ENCODE measurements around the gene PPP1R2. TPM values are rescaled to one million over a fixed set of nuclear protein-coding genes. Genes with fewer than 3 reads are reported as not detected.
"Not testable (repeated sequence)": the region's sequence is repeated elsewhere in the genome, so short reads cannot be mapped to it uniquely, and the experiment has no call there.

The PPP1R2 gene
- 236 and 248 TPM in 2 replicates for total RNA-seq (2014; rRNA removed; shearing (Covaris generic); ENCODE audit: low replicate concordance)

GRCh38 chr3:195542698-195543499 lies at the start of gene PPP1R2:
TSS of gene PPP1R2 (minus strand) at chr3:195543325. CDS start at chr3:195543025, 300 bp downstream.
- H3K4me2 ChIP-seq (ENCODE audit: low read depth, low read length, poor library complexity, severe bottlenecking), result peak within 1 kb of the TSS; percentile 87
- H3K9me3 ChIP-seq (ENCODE audit: low read length), result no peaks in the 10 kb centered on the region
- peaks cover 44% of the 10 kb centered on the region for H3K4me1 ChIP-seq (ENCODE audit: low read length)
- peak within 1 kb of the TSS; percentile 79 for H3K27ac ChIP-seq (ENCODE audit: low read length)
- peaks cover 34% of the 10 kb centered on the region; the same call in 1 of the 2 replicates for H4K20me1 ChIP-seq (ENCODE audit: insufficient read depth, low read depth, low read length)
- no peaks in the 10 kb centered on the region for H3K27me3 ChIP-seq (ENCODE audit: low read length)
- H3K9me2 ChIP-seq (replicated peaks; ENCODE audit: insufficient read depth, low read length), result no peaks in the 10 kb centered on the region
- H2AFZ ChIP-seq (ENCODE audit: low read length), result peak within 1 kb of the TSS; percentile 69; the same call in 1 of the 2 replicates
- H3K9ac ChIP-seq (ENCODE audit: low read length), result peak within 1 kb of the TSS; percentile 87
- peak within 1 kb of the TSS; percentile 79 for H3K4me3 ChIP-seq (ENCODE audit: low read length)
- H3K36me3 ChIP-seq (ENCODE audit: insufficient read depth, low read length), result no peaks in the 10 kb centered on the region
- peak; percentile 98 for DNase-seq
- peaks cover 52% of the 10 kb centered on the region for H3K79me2 ChIP-seq (ENCODE audit: low read length)

- Histone ChIP-seq H3K9me3 (ENCODE audit: low read length) (no peaks in the 10 kb centered on the region), H4K20me1 (ENCODE audit: insufficient read depth, low read depth, low read length) (no peaks in the 10 kb centered on the region), H3K27ac (ENCODE audit: low read length) (no peak overlapping the region), H3K79me2 (ENCODE audit: low read length) (no peaks in the 10 kb centered on the region), H3K4me3 (ENCODE audit: low read length) (no peak overlapping the region), H3K9ac (ENCODE audit: low read length) (no peak overlapping the region), H3K9me2 (replicated peaks; ENCODE audit: insufficient read depth, low read length) (no peaks in the 10 kb centered on the region), H3K4me2 (ENCODE audit: low read depth, low read length, poor library complexity, severe bottlenecking) (no peak overlapping the region), H2AFZ (ENCODE audit: low read length) (no peak overlapping the region), H3K27me3 (ENCODE audit: low read length) (no peaks in the 10 kb centered on the region), H3K4me1 (ENCODE audit: low read length) (peaks cover 7% of the 10 kb centered on the region), H3K36me3 (ENCODE audit: insufficient read depth, low read length) (no peaks in the 10 kb centered on the region)
- no peak for DNase-seq
Observed at GRCh38 chr3:195591852-195592251, 48.7 kb upstream of the PPP1R2 start.

- H3K4me2 ChIP-seq (ENCODE audit: low read depth, low read length, poor library complexity, severe bottlenecking), result no peak overlapping the region
Observed at GRCh38 chr3:195591220-195591619, 48.1 kb upstream of the PPP1R2 start.

GRCh38 chr3:195590381-195590780 lies 47.3 kb upstream of the PPP1R2 start:
- H3K27me3 ChIP-seq (ENCODE audit: low read length); H3K9me3 ChIP-seq (ENCODE audit: low read length); H4K20me1 ChIP-seq (ENCODE audit: insufficient read depth, low read depth, low read length); H3K9ac ChIP-seq (ENCODE audit: low read length); H3K79me2 ChIP-seq (ENCODE audit: low read length); H3K27ac ChIP-seq (ENCODE audit: low read length); H3K9me2 ChIP-seq (replicated peaks; ENCODE audit: insufficient read depth, low read length); H3K36me3 ChIP-seq (ENCODE audit: insufficient read depth, low read length); H3K4me3 ChIP-seq (ENCODE audit: low read length); H2AFZ ChIP-seq (ENCODE audit: low read length); H3K4me1 ChIP-seq (ENCODE audit: low read length); DNase-seq; H3K4me2 ChIP-seq (ENCODE audit: low read depth, low read length, poor library complexity, severe bottlenecking): not testable (repeated sequence)

More at GRCh38 chr3:195591220-195591619, 48.1 kb upstream of the PPP1R2 start:
- Histone ChIP-seq H3K9me3 (ENCODE audit: low read length) (no peaks in the 10 kb centered on the region), H3K27me3 (ENCODE audit: low read length) (no peaks in the 10 kb centered on the region), H3K27ac (ENCODE audit: low read length) (no peak overlapping the region), H3K9ac (ENCODE audit: low read length) (no peak overlapping the region), H3K4me1 (ENCODE audit: low read length) (peaks cover 7% of the 10 kb centered on the region), H2AFZ (ENCODE audit: low read length) (no peak overlapping the region), H3K79me2 (ENCODE audit: low read length) (no peaks in the 10 kb centered on the region), H3K9me2 (replicated peaks; ENCODE audit: insufficient read depth, low read length) (no peaks in the 10 kb centered on the region), H3K36me3 (ENCODE audit: insufficient read depth, low read length) (no peaks in the 10 kb centered on the region), H3K4me3 (ENCODE audit: low read length) (no peak overlapping the region), H4K20me1 (ENCODE audit: insufficient read depth, low read depth, low read length) (no peaks in the 10 kb centered on the region)
- no peak for DNase-seq

GRCh38 chr3:195589796-195590195 lies 46.7 kb upstream of the PPP1R2 start:
- H3K4me2 ChIP-seq (ENCODE audit: low read depth, low read length, poor library complexity, severe bottlenecking); H3K4me1 ChIP-seq (ENCODE audit: low read length); H2AFZ ChIP-seq (ENCODE audit: low read length); H3K27me3 ChIP-seq (ENCODE audit: low read length); H3K27ac ChIP-seq (ENCODE audit: low read length); H3K79me2 ChIP-seq (ENCODE audit: low read length); H3K36me3 ChIP-seq (ENCODE audit: insufficient read depth, low read length); H3K9ac ChIP-seq (ENCODE audit: low read length); H3K9me3 ChIP-seq (ENCODE audit: low read length); H4K20me1 ChIP-seq (ENCODE audit: insufficient read depth, low read depth, low read length); H3K9me2 ChIP-seq (replicated peaks; ENCODE audit: insufficient read depth, low read length); DNase-seq; H3K4me3 ChIP-seq (ENCODE audit: low read length): not testable (repeated sequence)

- H3K27ac ChIP-seq (ENCODE audit: low read length), result no peak overlapping the region
- peaks cover 7% of the 10 kb centered on the region for H3K4me1 ChIP-seq (ENCODE audit: low read length)
- no peak overlapping the region for H3K4me3 ChIP-seq (ENCODE audit: low read length)
- H3K9ac ChIP-seq (ENCODE audit: low read length), result no peak overlapping the region
- no peak for DNase-seq
- H2AFZ ChIP-seq (ENCODE audit: low read length), result no peak overlapping the region; the same call in 1 of the 2 replicates
- H3K79me2 ChIP-seq (ENCODE audit: low read length), result no peaks in the 10 kb centered on the region
- H3K9me3 ChIP-seq (ENCODE audit: low read length), result no peaks in the 10 kb centered on the region
- no peak overlapping the region for H3K4me2 ChIP-seq (ENCODE audit: low read depth, low read length, poor library complexity, severe bottlenecking)
- no peaks in the 10 kb centered on the region for H3K27me3 ChIP-seq (ENCODE audit: low read length)
- no peaks in the 10 kb centered on the region for H3K9me2 ChIP-seq (replicated peaks; ENCODE audit: insufficient read depth, low read length)
- H3K36me3 ChIP-seq (ENCODE audit: insufficient read depth, low read length), result no peaks in the 10 kb centered on the region
- no peaks in the 10 kb centered on the region for H4K20me1 ChIP-seq (ENCODE audit: insufficient read depth, low read depth, low read length)
Observed at GRCh38 chr3:195587824-195588223, 44.7 kb upstream of the PPP1R2 start.

GRCh38 chr3:195587406-195587805 lies 44.3 kb upstream of the PPP1R2 start:
- Histone ChIP-seq H3K79me2 (ENCODE audit: low read length) (no peaks in the 10 kb centered on the region), H2AFZ (ENCODE audit: low read length) (no peak overlapping the region), H3K36me3 (ENCODE audit: insufficient read depth, low read length) (no peaks in the 10 kb centered on the region), H3K27me3 (ENCODE audit: low read length) (no peaks in the 10 kb centered on the region), H3K9ac (ENCODE audit: low read length) (no peak overlapping the region), H3K27ac (ENCODE audit: low read length) (no peak overlapping the region), H3K4me3 (ENCODE audit: low read length) (no peak overlapping the region), H3K9me3 (ENCODE audit: low read length) (no peaks in the 10 kb centered on the region), H3K9me2 (replicated peaks; ENCODE audit: insufficient read depth, low read length) (no peaks in the 10 kb centered on the region), H3K4me2 (ENCODE audit: low read depth, low read length, poor library complexity, severe bottlenecking) (no peak overlapping the region), H3K4me1 (ENCODE audit: low read length) (peaks cover 7% of the 10 kb centered on the region), H4K20me1 (ENCODE audit: insufficient read depth, low read depth, low read length) (no peaks in the 10 kb centered on the region)
- DNase-seq, result no peak

GRCh38 chr3:195584543-195584870 lies 41.4 kb upstream of the PPP1R2 start:
- H3K79me2 ChIP-seq (ENCODE audit: low read length), result no peaks in the 10 kb centered on the region
- H3K36me3 ChIP-seq (ENCODE audit: insufficient read depth, low read length), result no peaks in the 10 kb centered on the region
- H4K20me1 ChIP-seq (ENCODE audit: insufficient read depth, low read depth, low read length), result no peaks in the 10 kb centered on the region
- H3K27me3 ChIP-seq (ENCODE audit: low read length), result no peaks in the 10 kb centered on the region
- no peaks in the 10 kb centered on the region for H3K9me2 ChIP-seq (replicated peaks; ENCODE audit: insufficient read depth, low read length)
- DNase-seq, result no peak
- H2AFZ ChIP-seq (ENCODE audit: low read length), result no peak overlapping the region
- H3K9me3 ChIP-seq (ENCODE audit: low read length), result no peaks in the 10 kb centered on the region
- H3K9ac ChIP-seq (ENCODE audit: low read length), result no peak overlapping the region
- H3K27ac ChIP-seq (ENCODE audit: low read length), result no peak overlapping the region
- H3K4me3 ChIP-seq (ENCODE audit: low read length), result no peak overlapping the region
- no peak overlapping the region for H3K4me2 ChIP-seq (ENCODE audit: low read depth, low read length, poor library complexity, severe bottlenecking)
- peaks cover 11% of the 10 kb centered on the region for H3K4me1 ChIP-seq (ENCODE audit: low read length)

Data from Karpas-422 (cell line).